ENCODE measurements around the gene MUS81. TPM values are rescaled to one million over a fixed set of nuclear protein-coding genes. Genes with fewer than 3 reads are reported as not detected.
A peak's percentile ranks its signal among the peaks of the same experiment; 100 is the strongest.

The MUS81 gene
- total and polyA plus RNA-seq, 3 experiments from 2014 or later: 35.2 to 85.8 (median 84.7) TPM

DNA sequence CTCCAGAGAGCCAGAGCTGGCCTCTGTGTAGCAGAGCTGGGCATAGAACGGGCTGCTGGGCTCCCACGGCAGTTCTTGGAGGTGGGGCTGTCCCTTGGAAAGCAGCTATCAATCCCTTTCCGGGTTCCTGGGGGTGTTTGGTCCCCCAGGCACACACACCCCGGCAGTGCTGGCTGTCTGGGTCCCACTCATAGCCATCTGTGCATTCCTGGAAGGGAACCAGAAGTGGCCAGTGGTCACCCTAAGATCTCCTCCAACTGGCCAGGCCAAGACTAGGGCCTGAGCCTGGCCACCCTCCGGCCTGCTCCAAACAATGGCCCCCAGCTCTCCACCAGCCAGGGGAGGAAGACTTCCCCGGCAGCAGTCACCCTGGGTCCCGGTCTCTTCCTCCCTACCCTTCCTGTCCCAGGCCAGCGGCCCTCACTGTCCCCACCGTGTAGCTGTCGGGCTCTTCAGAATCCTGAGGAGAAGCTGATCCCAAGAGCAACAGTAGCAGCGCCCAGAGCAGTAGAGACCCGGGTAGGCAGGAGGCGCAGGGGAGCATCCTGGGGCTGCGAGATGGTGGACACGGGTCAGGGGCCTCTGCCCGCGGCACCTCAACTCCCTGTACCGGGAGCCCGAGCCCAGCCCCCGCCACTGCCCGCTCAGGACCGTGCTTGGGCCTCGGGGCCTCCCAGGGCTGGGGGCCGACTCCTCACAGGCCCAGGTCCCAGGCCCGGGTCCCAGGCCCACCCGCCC lies 11.7 kb downstream of the MUS81 start:
- DNase-seq: no peak
- peaks cover 26% of the 10 kb centered on the region for H3K4me1 ChIP-seq (ENCODE audit: insufficient read depth, low read length)
- Mint-ChIP-seq H3K27me3 (peaks cover 0 to 3% of the 10 kb centered on the region in 2 donors), H3K36me3 (peaks cover 0 to 7% (median 0%) of the 10 kb centered on the region in 3 donors), H3K4me3 (peak overlapping the region in 6 of 7 donors; percentile 19 to 54 (median 46)), H3K9me3 (no peaks in the 10 kb centered on the region), H3K27ac (peak overlapping the region in 2 of 8 donors; percentile 57 to 72), H3K4me1 (peaks cover 18 to 42% (median 23%) of the 10 kb centered on the region in 3 donors)
- no peak overlapping the region for H3K4me3 ChIP-seq (ENCODE audit: low read length)
- no peaks in the 10 kb centered on the region for H3K9me3 ChIP-seq (ENCODE audit: low read length)
- no peaks in the 10 kb centered on the region for H3K27me3 ChIP-seq (ENCODE audit: insufficient read depth, low read length, poor library complexity, severe bottlenecking)
- CTCF ChIA-PET: interaction anchor here (0.7 to 24.5 kb wide), 5 partner anchors 12 to 120 kb away, joined by 3 to 560 read pairs (median 3); partner anchors contain the start of genes CCDC85B, CFL1, CTSW and FIBP
- POLR2A ChIA-PET: interaction anchor here (0.5 to 5.2 kb wide), 4 partner anchors 13 to 88 kb away, joined by 3 to 39 read pairs (median 5); partner anchors contain the start of genes CCDC85B, CFL1, FIBP and MUS81
- no peak overlapping the region for H3K27ac ChIP-seq (ENCODE audit: low read depth, low read length)
- no peaks in the 10 kb centered on the region for H3K36me3 ChIP-seq (ENCODE audit: insufficient read depth, low read length)

DNA sequence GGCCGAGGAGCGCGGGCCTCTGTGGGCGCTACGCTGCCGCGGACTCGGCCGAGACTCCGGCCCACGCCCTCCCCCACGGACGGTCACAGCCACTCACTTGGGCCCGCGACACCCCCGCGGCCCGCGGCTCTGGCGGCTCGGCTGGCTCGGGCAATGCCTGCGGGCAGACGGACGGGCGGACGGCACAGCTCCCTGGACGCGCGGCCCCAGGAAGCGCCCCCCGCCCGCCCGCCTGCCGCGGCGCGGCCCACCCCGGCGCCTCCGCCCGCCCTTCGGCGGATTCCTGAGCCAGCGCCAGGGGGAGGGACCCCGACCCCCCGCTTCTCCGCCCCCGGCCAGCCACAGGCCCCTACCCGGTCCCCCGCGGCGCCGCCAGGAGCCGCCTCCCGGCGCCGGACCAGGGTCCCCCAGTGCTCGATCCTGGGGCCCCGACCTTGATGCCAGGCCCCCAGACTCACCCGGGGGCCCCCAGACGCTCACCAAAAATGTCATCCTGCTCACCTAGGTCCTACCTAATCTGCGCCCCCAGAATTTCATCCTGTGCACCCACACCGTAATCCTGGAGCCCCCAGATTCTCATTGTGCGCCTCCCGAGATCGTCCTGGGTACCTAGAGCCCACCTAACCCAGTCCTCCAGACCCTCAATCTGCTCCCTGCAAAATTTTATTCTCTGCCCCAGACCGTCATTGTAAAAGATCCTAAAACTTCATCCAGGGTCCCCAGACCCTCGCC lies 12.5 kb downstream of the MUS81 start, which contains the start of gene EFEMP2:
EFEMP2 (minus strand) TSS at position 215 of the 732 bp plus-strand sequence. CDS start 446 bp downstream, outside the sequence.
- ChIA-PET POLR2A (interaction anchor here (1.3 to 5.2 kb wide), 5 partner anchors 12 to 18 kb away, joined by 4 to 39 read pairs (median 8); partner anchors contain the start of genes CCDC85B, CFL1, FIBP and MUS81), CTCF (interaction anchor here (1.5 to 24.5 kb wide), 3 partner anchors 13 to 93 kb away, joined by 5 to 560 read pairs (median 87); partner anchors contain the start of genes AP5B1, CCDC85B, CFL1 and CTSW)
- H3K4me1 Mint-ChIP-seq: peaks cover 18 to 42% (median 27%) of the 10 kb centered on the region in 3 donors
- H3K36me3 Mint-ChIP-seq: peaks cover 0 to under 1% (median 0%) of the 10 kb centered on the region in 3 donors
- Histone ChIP-seq H3K4me3 (ENCODE audit: low read length) (peak within 1 kb of the TSS; percentile 82), H3K36me3 (ENCODE audit: insufficient read depth, low read length) (no peaks in the 10 kb centered on the region), H3K27ac (ENCODE audit: low read depth, low read length) (peak within 1 kb of the TSS; percentile 76), H3K4me1 (ENCODE audit: insufficient read depth, low read length) (peaks cover 24% of the 10 kb centered on the region), H3K9me3 (ENCODE audit: low read length) (no peaks in the 10 kb centered on the region), H3K27me3 (ENCODE audit: insufficient read depth, low read length, poor library complexity, severe bottlenecking) (no peaks in the 10 kb centered on the region)
- no peak for DNase-seq
- H3K27me3 Mint-ChIP-seq: peaks cover 0 to 3% of the 10 kb centered on the region in 2 donors
- H3K9me3 Mint-ChIP-seq: no peaks in the 10 kb centered on the region
- peak within 1 kb of the TSS; percentile 80 to 99 (median 94) for H3K27ac Mint-ChIP-seq
- H3K4me3 Mint-ChIP-seq: peak within 1 kb of the TSS; percentile 81 to 93 (median 88)

DNA sequence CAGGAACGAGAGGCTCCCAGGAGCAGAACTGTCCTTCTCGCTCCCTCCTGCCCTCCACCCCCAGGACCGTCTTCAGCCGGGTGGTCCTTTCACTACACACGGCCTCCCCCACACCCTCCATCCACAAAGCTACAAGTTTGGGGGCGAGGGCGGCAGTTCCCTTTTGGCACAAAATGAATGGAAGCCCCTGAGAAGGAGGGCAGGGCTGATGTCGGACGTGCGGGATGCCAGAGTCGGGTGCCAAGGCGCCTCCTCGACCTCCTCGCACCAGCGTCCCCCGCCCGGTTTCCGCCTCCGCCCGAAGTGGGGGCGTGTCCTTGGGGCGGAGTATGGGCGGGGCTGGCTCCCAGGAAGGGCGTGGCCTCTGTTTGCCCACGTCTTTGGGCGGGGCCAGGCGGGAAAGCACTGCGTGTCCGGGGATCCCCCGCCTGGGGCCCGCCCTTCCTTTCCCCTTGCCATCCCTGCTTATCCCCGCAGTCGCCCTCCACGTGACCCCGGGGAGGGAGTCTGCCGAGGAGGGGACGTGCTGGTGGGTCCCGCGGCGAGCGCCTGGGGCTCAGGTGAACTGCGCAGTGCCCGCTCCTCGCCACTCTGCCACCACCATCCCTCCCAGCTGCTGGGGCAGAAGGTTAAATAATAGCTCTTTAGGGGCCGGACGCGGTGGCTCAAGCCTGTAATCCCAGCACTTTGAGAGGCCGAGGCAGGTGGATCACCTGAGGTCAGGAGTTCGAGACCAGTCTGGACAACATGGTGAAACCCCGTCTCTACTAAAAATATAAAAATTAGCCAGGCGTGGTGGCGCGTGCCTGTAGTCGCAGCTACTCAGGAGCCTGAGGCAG lies 13.3 kb downstream of the MUS81 start:
- no peaks in the 10 kb centered on the region for H3K27me3 ChIP-seq (ENCODE audit: insufficient read depth, low read length, poor library complexity, severe bottlenecking)
- Mint-ChIP-seq H3K27me3 (peaks cover 0 to 3% of the 10 kb centered on the region in 2 donors), H3K36me3 (no peaks in the 10 kb centered on the region), H3K4me1 (peaks cover 23 to 49% (median 32%) of the 10 kb centered on the region in 3 donors), H3K4me3 (peak overlapping the region; percentile 81 to 93 (median 88)), H3K27ac (peak overlapping the region; percentile 80 to 99 (median 92)), H3K9me3 (no peaks in the 10 kb centered on the region)
- H3K4me3 ChIP-seq (ENCODE audit: low read length): peak overlapping the region; percentile 82
- no peaks in the 10 kb centered on the region for H3K36me3 ChIP-seq (ENCODE audit: insufficient read depth, low read length)
- ChIA-PET POLR2A (interaction anchor here (1.0 to 2.3 kb wide), 9 partner anchors 11 to 499 kb away, joined by 3 to 13 read pairs (median 4); partner anchors contain the start of genes CCDC85B, FIBP, MUS81 and SNX32), CTCF (interaction anchor here (0.9 to 24.5 kb wide), 6 partner anchors 14 to 194 kb away, joined by 3 to 560 read pairs (median 4); partner anchors contain the start of genes AP5B1, CCDC85B, CFL1 and CTSW)
- H3K9me3 ChIP-seq (ENCODE audit: low read length): no peaks in the 10 kb centered on the region
- peak; percentile 94 to 98 (median 96) for DNase-seq
- H3K27ac ChIP-seq (ENCODE audit: low read depth, low read length): peak overlapping the region; percentile 76
- peaks cover 28% of the 10 kb centered on the region for H3K4me1 ChIP-seq (ENCODE audit: insufficient read depth, low read length)

DNA sequence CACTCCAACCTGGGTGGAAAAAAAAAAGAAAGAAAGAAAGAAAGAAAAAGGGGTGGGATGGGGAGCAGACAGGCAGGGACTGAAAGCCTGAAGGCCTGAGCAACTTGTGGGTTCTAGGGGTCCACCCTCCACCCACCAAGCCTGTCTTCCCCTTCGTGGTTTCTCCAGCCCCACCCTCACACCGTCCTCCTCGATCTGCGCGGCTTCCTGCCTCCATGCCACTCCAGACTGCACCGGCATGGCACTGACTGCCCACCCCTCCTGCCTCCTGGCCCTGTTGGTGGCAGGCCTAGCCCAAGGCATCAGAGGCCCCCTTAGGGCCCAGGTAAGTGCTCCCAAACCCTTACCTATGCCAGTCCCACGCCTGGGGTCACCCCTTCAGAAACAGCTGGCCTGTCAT lies 19.4 kb downstream of the MUS81 start, which contains the start of gene CTSW:
CTSW (plus strand) TSS at position 221 of the 400 bp plus-strand sequence; CDS start at position 239, 18 bp downstream.
- Mint-ChIP-seq H3K4me3 (peak within 1 kb of the TSS; percentile 84 to 92 (median 89)), H3K4me1 (peaks cover 40 to 53% (median 42%) of the 10 kb centered on the region in 3 donors), H3K36me3 (peaks cover 0 to 27% (median 0%) of the 10 kb centered on the region in 3 donors), H3K27ac (peak within 1 kb of the TSS; percentile 85 to 98 (median 93)), H3K27me3 (peaks cover 0 to 3% of the 10 kb centered on the region in 2 donors), H3K9me3 (no peaks in the 10 kb centered on the region)
- ChIA-PET CTCF (interaction anchor here (21.9 to 24.5 kb wide), 2 partner anchors 9 to 11 kb away, joined by 560 read pairs; partner anchors contain the start of genes CCDC85B, CFL1, CTSW and EFEMP2), POLR2A (interaction anchor here (1.0 to 1.7 kb wide), 4 partner anchors 11 to 24 kb away, joined by 3 to 7 read pairs (median 3); partner anchors contain the start of gene CCDC85B)
- H3K27ac ChIP-seq (ENCODE audit: low read depth, low read length): peak within 1 kb of the TSS; percentile 64
- peak; percentile 48 to 71 (median 58) for DNase-seq
- H3K27me3 ChIP-seq (ENCODE audit: insufficient read depth, low read length, poor library complexity, severe bottlenecking): no peaks in the 10 kb centered on the region
- peak within 1 kb of the TSS; percentile 73 for H3K4me3 ChIP-seq (ENCODE audit: low read length)
- peaks cover 17% of the 10 kb centered on the region for H3K36me3 ChIP-seq (ENCODE audit: insufficient read depth, low read length)
- H3K4me1 ChIP-seq (ENCODE audit: insufficient read depth, low read length): peaks cover 40% of the 10 kb centered on the region
- H3K9me3 ChIP-seq (ENCODE audit: low read length): no peaks in the 10 kb centered on the region

DNA sequence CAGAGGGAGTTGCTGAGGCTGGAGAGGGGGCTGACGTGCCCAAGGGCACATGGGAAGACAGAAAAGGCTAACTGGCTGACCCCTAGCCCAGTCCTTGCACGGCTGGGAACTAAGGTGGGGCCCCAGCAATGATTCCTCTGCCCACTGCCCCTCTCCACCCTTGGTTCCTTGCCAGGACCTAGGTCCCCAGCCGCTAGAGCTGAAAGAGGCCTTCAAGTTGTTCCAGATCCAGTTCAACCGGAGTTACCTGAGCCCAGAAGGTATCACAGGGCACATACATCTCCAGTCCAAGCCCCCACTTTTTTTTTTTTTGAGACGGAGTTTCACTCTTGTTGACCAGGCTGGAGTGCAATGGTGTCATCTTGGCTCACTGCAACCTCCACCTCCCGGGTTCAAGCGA lies 19.8 kb downstream of the MUS81 start:
- Mint-ChIP-seq H3K9me3 (no peaks in the 10 kb centered on the region), H3K27ac (peak overlapping the region; percentile 85 to 98 (median 93)), H3K36me3 (peaks cover 0 to 31% (median 0%) of the 10 kb centered on the region in 3 donors), H3K4me1 (peaks cover 44 to 56% (median 46%) of the 10 kb centered on the region in 3 donors), H3K27me3 (peaks cover 0 to 3% of the 10 kb centered on the region in 2 donors), H3K4me3 (peak overlapping the region; percentile 84 to 92 (median 89))
- Histone ChIP-seq H3K4me3 (ENCODE audit: low read length) (peak overlapping the region; percentile 73), H3K36me3 (ENCODE audit: insufficient read depth, low read length) (peaks cover 17% of the 10 kb centered on the region), H3K27me3 (ENCODE audit: insufficient read depth, low read length, poor library complexity, severe bottlenecking) (no peaks in the 10 kb centered on the region), H3K9me3 (ENCODE audit: low read length) (no peaks in the 10 kb centered on the region), H3K4me1 (ENCODE audit: insufficient read depth, low read length) (peaks cover 44% of the 10 kb centered on the region), H3K27ac (ENCODE audit: low read depth, low read length) (peak overlapping the region; percentile 64)
- ChIA-PET CTCF (interaction anchor here (21.9 to 24.5 kb wide), 2 partner anchors 8 to 11 kb away, joined by 560 read pairs; partner anchors contain the start of genes CCDC85B, CFL1, CTSW and EFEMP2), POLR2A (interaction anchor here (1.2 to 1.7 kb wide), 2 partner anchors 10 to 24 kb away, joined by 3 to 7 read pairs; partner anchors contain the start of gene CCDC85B)
- no peak for DNase-seq

DNA sequence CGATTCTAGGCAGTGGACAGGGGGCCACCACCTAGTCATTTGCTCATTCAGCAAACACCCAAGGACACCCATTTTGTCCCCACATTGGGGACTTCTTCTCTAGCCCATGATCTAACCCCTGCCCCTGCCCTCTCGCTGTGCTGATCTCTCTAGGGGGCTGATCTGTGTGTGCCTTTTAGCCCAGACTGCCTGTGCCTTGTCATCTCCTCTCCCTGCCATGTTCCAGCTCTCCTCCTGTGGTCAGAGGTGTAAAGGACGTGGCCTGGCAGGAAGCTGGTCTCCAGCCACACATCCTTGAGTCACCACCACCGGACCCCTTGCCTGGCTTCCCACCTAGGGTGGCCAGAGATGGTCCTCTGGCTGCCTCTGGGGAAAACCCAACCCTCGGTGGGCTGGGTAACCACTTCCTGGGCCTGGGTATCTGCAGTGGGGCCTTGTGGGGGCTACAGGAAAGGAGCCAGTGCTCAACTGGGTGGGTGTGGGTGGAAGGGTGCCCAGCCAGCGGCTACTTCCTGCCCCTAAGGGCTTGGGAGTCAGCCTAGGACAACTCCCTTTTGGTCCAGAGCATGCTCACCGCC lies 20.7 kb downstream of the MUS81 start:
- no peaks in the 10 kb centered on the region for H3K9me3 Mint-ChIP-seq
- H3K4me3 ChIP-seq (ENCODE audit: low read length): peak overlapping the region; percentile 15
- DNase-seq: peak in 1 of 5 donors; percentile 28
- H3K27me3 Mint-ChIP-seq: peaks cover 0 to 3% of the 10 kb centered on the region in 2 donors
- H3K27me3 ChIP-seq (ENCODE audit: insufficient read depth, low read length, poor library complexity, severe bottlenecking): no peaks in the 10 kb centered on the region
- H3K4me1 Mint-ChIP-seq: peaks cover 45 to 61% (median 49%) of the 10 kb centered on the region in 3 donors
- peaks cover 17% of the 10 kb centered on the region for H3K36me3 ChIP-seq (ENCODE audit: insufficient read depth, low read length)
- ChIA-PET CTCF (interaction anchor here (21.9 to 24.5 kb wide), 2 partner anchors 7 to 12 kb away, joined by 560 read pairs; partner anchors contain the start of genes CCDC85B, CFL1, CTSW and EFEMP2), POLR2A (interaction anchor here (0.8 to 1.7 kb wide), 3 partner anchors 9 to 25 kb away, joined by 3 to 7 read pairs (median 4); partner anchors contain the start of gene CCDC85B)
- H3K27ac Mint-ChIP-seq: peak overlapping the region; percentile 83 to 98 (median 93)
- peak overlapping the region; percentile 48 for H3K27ac ChIP-seq (ENCODE audit: low read depth, low read length)
- peaks cover 46% of the 10 kb centered on the region for H3K4me1 ChIP-seq (ENCODE audit: insufficient read depth, low read length)
- H3K9me3 ChIP-seq (ENCODE audit: low read length): no peaks in the 10 kb centered on the region
- H3K36me3 Mint-ChIP-seq: peaks cover 0 to 35% (median 0%) of the 10 kb centered on the region in 3 donors
- peak overlapping the region; percentile 84 to 92 (median 89) for H3K4me3 Mint-ChIP-seq
